IMR-90 (cell line): Measurements from ENCODE around the gene SLC39A3. TPM values are rescaled to one million over a fixed set of nuclear protein-coding genes. Genes with fewer than 3 reads are reported as not detected.

ENCODE experiments used
- ATAC-seq: fragments of 200-7000 bp; cut with Tn5 transposase; 2 replicates; pipeline ENCODE4 v1.9.1; 2020; ENCODE audit warnings: low read depth, mild to moderate bottlenecking, moderate library complexity
- BruUV-seq: library from RNA; stranded (reverse); fragments of 400-500 nt; replicated peaks from 2 replicates; lab custom pipeline; 2021; lab: Mats Ljungman, UMichigan
- CTCF ChIA-PET: fragments of 300-600 bp; formaldehyde crosslinking; extraction: SDS; loops from one replicate; lab custom pipeline; 2021; ENCODE audit warnings: antibody characterized with exemption; lab: Yijun Ruan, JAX
- POLR2A ChIA-PET: fragments of 300-600 bp; sonication (Branson Sonifier 250); formaldehyde crosslinking; loops from one replicate; lab custom pipeline; 2022; ENCODE audit warnings: antibody characterized with exemption; ENCODE audit not compliant: unreplicated experiment; lab: Charles Lee
- DNase-seq: peaks from one replicate; pipeline ENCODE4 v3.0.0; 2013
- H2AFZ ChIP-seq: replicated peaks from 2 replicates; pipeline ENCODE3; 2013; ENCODE audit warnings: low read length, mild to moderate bottlenecking; ENCODE audit not compliant: poor library complexity
- H2AK5ac ChIP-seq: 2 replicates; pipeline ENCODE4 v1.6.1; 2013; ENCODE audit warnings: low read depth, low read length, inconsistent platforms
- H2AK9ac ChIP-seq: replicated peaks from 2 replicates; pipeline ENCODE3; 2013; ENCODE audit warnings: mild to moderate bottlenecking, low read depth, low read length, moderate library complexity; ENCODE audit not compliant: poor library complexity
- H2BK120ac ChIP-seq: 2 replicates; pipeline ENCODE4 v1.6.1; 2013; ENCODE audit warnings: low read depth, low read length, inconsistent platforms
- H2BK15ac ChIP-seq: 3 replicates; pipeline ENCODE4 v1.6.1; 2013; ENCODE audit warnings: low read depth, low read length, inconsistent platforms
- H2BK20ac ChIP-seq: 2 replicates; pipeline ENCODE4 v1.6.1; 2013; ENCODE audit warnings: low read depth, mild to moderate bottlenecking, inconsistent platforms, low read length, moderate library complexity
- H2BK5ac ChIP-seq: 2 replicates; pipeline ENCODE4 v1.6.1; 2013; ENCODE audit warnings: mild to moderate bottlenecking, low read depth, low read length, inconsistent platforms; ENCODE audit not compliant: poor library complexity, severe bottlenecking
- H3K14ac ChIP-seq: replicated peaks from 2 replicates; pipeline ENCODE4 v1.6.1; 2013; ENCODE audit warnings: low read depth, low read length, inconsistent platforms
- H3K18ac ChIP-seq: 2 replicates; pipeline ENCODE4 v1.6.1; 2013; ENCODE audit warnings: low read depth, low read length, control low read depth
- H3K23ac ChIP-seq: 2 replicates; pipeline ENCODE4 v1.6.1; 2013; ENCODE audit warnings: low read depth, low read length, inconsistent platforms
- H3K27ac ChIP-seq: 2 replicates; pipeline ENCODE4 v1.5.1; 2013; ENCODE audit warnings: mild to moderate bottlenecking, control low read depth, low read length; ENCODE audit not compliant: insufficient read depth
- H3K27me3 ChIP-seq: 2 replicates; pipeline ENCODE4 v1.6.1; 2013; ENCODE audit warnings: low read length; ENCODE audit not compliant: control insufficient read depth, insufficient read depth
- H3K36me3 ChIP-seq: 2 replicates; pipeline ENCODE4 v1.6.1; 2013; ENCODE audit warnings: low read length, mixed read lengths; ENCODE audit not compliant: control insufficient read depth, insufficient read depth
- H3K4ac ChIP-seq: 2 replicates; pipeline ENCODE4 v1.6.1; 2013; ENCODE audit warnings: low read depth, low read length, inconsistent platforms
- H3K4me1 ChIP-seq: 2 replicates; pipeline ENCODE4 v1.6.1; 2013; ENCODE audit warnings: low read length, mixed read lengths; ENCODE audit not compliant: control insufficient read depth, insufficient read depth
- H3K4me2 ChIP-seq: 2 replicates; pipeline ENCODE4 v1.6.1; 2013; ENCODE audit warnings: low read depth, mild to moderate bottlenecking, control low read depth, low read length, moderate library complexity
- H3K4me3 ChIP-seq: 2 replicates; pipeline ENCODE4 v1.5.1; 2013; ENCODE audit warnings: low read depth, mild to moderate bottlenecking, control low read depth, low read length, moderate library complexity; ENCODE audit not compliant: insufficient read depth
- H3K56ac ChIP-seq: 2 replicates; pipeline ENCODE4 v1.6.1; 2013; ENCODE audit warnings: low read length, inconsistent platforms; ENCODE audit not compliant: insufficient read depth; ENCODE audit errors: extremely low read depth
- H3K79me1 ChIP-seq, 2 experiments: 2 replicates each; pipeline ENCODE4 v1.6.1; 2013; ENCODE audit warnings: low read length in 2 of 2, inconsistent platforms in 1 of 2, low read depth in 1 of 2
- H3K9ac ChIP-seq: 2 replicates; pipeline ENCODE4 v1.6.1; 2013; ENCODE audit warnings: low read depth, low read length, control low read depth
- H3K9me1 ChIP-seq: 2 replicates; pipeline ENCODE4 v1.6.1; 2013; ENCODE audit warnings: low read length, inconsistent platforms; ENCODE audit not compliant: insufficient read depth
- H3K9me3 ChIP-seq: 2 replicates; pipeline ENCODE4 v1.6.1; 2013; ENCODE audit warnings: low read length; ENCODE audit not compliant: control insufficient read depth, insufficient read depth
- H4K20me1 ChIP-seq: 2 replicates; pipeline ENCODE4 v1.6.1; 2013; ENCODE audit warnings: low read length, inconsistent platforms; ENCODE audit not compliant: insufficient read depth
- H4K5ac ChIP-seq: 2 replicates; pipeline ENCODE4 v1.6.1; 2013; ENCODE audit warnings: mild to moderate bottlenecking, low read depth, low read length, control low read depth
- H4K8ac ChIP-seq, 2 experiments: 2 replicates each; pipeline ENCODE4 v1.6.1; 2013; ENCODE audit warnings: low read depth in 2 of 2, low read length in 2 of 2, control low read depth in 1 of 2, inconsistent platforms in 1 of 2
- H4K91ac ChIP-seq: 2 replicates; pipeline ENCODE4 v1.6.1; 2013; ENCODE audit warnings: low read depth, low read length, inconsistent platforms; ENCODE audit not compliant: insufficient read depth
- BHLHE40 ChIP-seq: fragments of 150-350 bp; IDR thresholded peaks from 2 replicates; pipeline ENCODE4 v1.6.1; 2016; ENCODE audit warnings: mild to moderate bottlenecking, low read depth, low read length
- CEBPB ChIP-seq: IDR thresholded peaks from 2 replicates; pipeline ENCODE4 v1.6.1; 2012; ENCODE audit warnings: low read depth, low read length, improper control_type of control experiment
- CHD1 ChIP-seq: IDR thresholded peaks from 2 replicates; pipeline ENCODE4 v1.6.1; 2012; ENCODE audit warnings: low read depth, low read length, improper control_type of control experiment
- CTCF ChIP-seq: conservative IDR thresholded peaks from 2 replicates; pipeline ENCODE4 v1.5.1; 2012; ENCODE audit warnings: mild to moderate bottlenecking, low read depth, low read length, improper control_type of control experiment
- ELK1 ChIP-seq: fragments of 150-350 bp; IDR thresholded peaks from 2 replicates; pipeline ENCODE4 v1.6.1; 2016; ENCODE audit warnings: low read depth, mild to moderate bottlenecking, low read length, moderate library complexity, borderline replicate concordance
- FOS ChIP-seq: fragments of 150-350 bp; IDR thresholded peaks from 2 replicates; pipeline ENCODE4 v1.6.1; 2016; ENCODE audit warnings: low read depth, low read length
- MAFK ChIP-seq: IDR thresholded peaks from 2 replicates; pipeline ENCODE4 v1.6.1; 2012; ENCODE audit warnings: low read depth, low read length, improper control_type of control experiment
- MAZ ChIP-seq: IDR thresholded peaks from 2 replicates; pipeline ENCODE4 v1.6.1; 2012; ENCODE audit warnings: low read depth, mild to moderate bottlenecking, low read length, improper control_type of control experiment, moderate library complexity, borderline replicate concordance
- MXI1 ChIP-seq: IDR thresholded peaks from 2 replicates; pipeline ENCODE4 v1.6.1; 2012; ENCODE audit warnings: low read depth, mild to moderate bottlenecking, low read length, moderate library complexity, borderline replicate concordance
- NFE2L2 ChIP-seq: fragments of 150-350 bp; IDR thresholded peaks from 2 replicates; pipeline ENCODE4 v1.6.1; 2016; ENCODE audit warnings: low read depth, mild to moderate bottlenecking, low read length
- POLR2A ChIP-seq: IDR thresholded peaks from 2 replicates; pipeline ENCODE4 v1.6.1; 2012; ENCODE audit warnings: mild to moderate bottlenecking, low read depth, low read length
- RAD21 ChIP-seq: IDR thresholded peaks from 2 replicates; pipeline ENCODE4 v1.6.1; 2012; ENCODE audit warnings: low read length, improper control_type of control experiment
- RCOR1 ChIP-seq: IDR thresholded peaks from 2 replicates; pipeline ENCODE4 v1.6.1; 2012; ENCODE audit warnings: mild to moderate bottlenecking, low read length, improper control_type of control experiment; ENCODE audit not compliant: insufficient replicate concordance
- RFX5 ChIP-seq: IDR thresholded peaks from 2 replicates; pipeline ENCODE4 v1.8.0; 2012; ENCODE audit warnings: low read depth, mild to moderate bottlenecking, low read length, moderate library complexity
- SMC3 ChIP-seq: fragments of 150-350 bp; IDR thresholded peaks from 2 replicates; pipeline ENCODE4 v1.6.1; 2016; ENCODE audit warnings: low read depth, mild to moderate bottlenecking, antibody characterized with exemption, low read length, moderate library complexity
- USF2 ChIP-seq: fragments of 150-350 bp; IDR thresholded peaks from 2 replicates; pipeline ENCODE4 v1.6.1; 2017; ENCODE audit warnings: mild to moderate bottlenecking, antibody characterized with exemption, low read length, low read depth
- WGBS, 2 experiments: methylation state at CpG; one replicate each; pipeline versions ENCODE4 v1.1.5 to v1.1.7; 2013; ENCODE audit warnings: missing lambda C conversion rate in 2 of 2; ENCODE audit not compliant: insufficient read length in 1 of 2; ENCODE audit errors: extremely low coverage in 2 of 2; 5-methylcytosine and 5-hydroxymethylcytosine counted together
- dilution Hi-C: fragments of 300-500 bp; cut with HindIII; formaldehyde crosslinking; loops from one replicate; pipeline ENCODE4 v1.14.3; 2018; ENCODE audit warnings: low sequenced_read_pairs; ENCODE audit not compliant: unreplicated experiment
- in situ Hi-C: fragments of 300-500 bp; cut with MboI; formaldehyde crosslinking; loops from 3 replicates; pipeline ENCODE4 v1.14.3; 2019; ENCODE audit warnings: low sequenced_read_pairs, inconsistent platforms, mixed read lengths
- intact Hi-C: fragments of 100-400 bp; cut with micrococcal nuclease; formaldehyde crosslinking; loops from 2 replicates; pipeline ENCODE4 v1.10.0; 2022
- polyA plus RNA-seq, 3 experiments: library from polyadenylated mRNA; depleted of rRNA; stranded (reverse); fragments of >200 nt; gene quantifications; 2 replicates each; pipeline ENCODE4 v1.2.3, GENCODE V29; 2012; ENCODE audit warnings: low replicate concordance in 1 of 3
- total RNA-seq: library from RNA; depleted of rRNA; stranded (reverse); fragments of >200 nt; gene quantifications from 2 replicates; pipeline ENCODE4 v1.2.3, GENCODE V29; 2012

The SLC39A3 gene
- total and polyA plus RNA-seq, 2 of the 4 experiments (the other 2 are of a cell fraction) = 12.4 to 38.2 TPM

GRCh38 chr19:2723747-2724146 is 16.1 kb downstream of the SLC39A3 start:
- ChIA-PET POLR2A (no interaction called here), CTCF (interaction anchor here (1.0 to 1.4 kb wide), 2 partner anchors 61 to 118 kb away, joined by 3 read pairs; partner anchors contain the start of gene ZNF555)
- BruUV-seq = no TSS peak
- H3K27ac ChIP-seq = no peak overlapping the region
- H3K27me3 ChIP-seq = peaks cover 14% of the 10 kb centered on the region
- no peak overlapping the region for H3K18ac ChIP-seq
- H2AK9ac ChIP-seq = peak overlapping the region; percentile 96
- no peak for DNase-seq
- H3K9me1 ChIP-seq = peaks cover 7% of the 10 kb centered on the region; the same call in 1 of the 2 replicates
- ATAC-seq = no peak
- dilution Hi-C loops = no loop called here
- H3K4ac ChIP-seq = peak overlapping the region; percentile 90
- no peak overlapping the region for H3K23ac ChIP-seq
- TF ChIP-seq POLR2A (no peak), CHD1 (no peak), FOS (no peak), NFE2L2 (no peak), SMC3 (no peak), CTCF (no peak), ELK1 (no peak), RAD21 (no peak), BHLHE40 (no peak), CEBPB (no peak), RFX5 (no peak), MAFK (no peak), MXI1 (no peak), MAZ (no peak), RCOR1 (no peak), USF2 (no peak)
- H3K36me3 ChIP-seq = no peaks in the 10 kb centered on the region
- 0 out of 2 replicates have a peak overlapping the region, but pooled peaks have one; percentile 79 for H2BK20ac ChIP-seq
- H3K79me1 ChIP-seq = peaks cover 0 to 10% of the 10 kb centered on the region in 2 experiments; a peak in 1 of 4 replicates
- H4K91ac ChIP-seq = peak overlapping the region; percentile 81; the same call in 1 of the 2 replicates
- H3K9ac ChIP-seq = no peak overlapping the region
- H3K4me3 ChIP-seq = no peak overlapping the region
- no peak overlapping the region for H3K4me2 ChIP-seq
- no peaks in the 10 kb centered on the region; the same call in 1 of the 2 replicates for H4K20me1 ChIP-seq
- peaks cover 17% of the 10 kb centered on the region for H3K4me1 ChIP-seq
- peak overlapping the region; percentile 80 for H2BK120ac ChIP-seq
- peak overlapping the region; percentile 14 to 81; a peak in 1 of 4 replicates for H4K8ac ChIP-seq
- no peak overlapping the region for H2BK15ac ChIP-seq
- in situ Hi-C loops = no loop called here
- H2BK5ac ChIP-seq = no peak overlapping the region
- intact Hi-C loops = no loop called here
- no peak overlapping the region for H3K14ac ChIP-seq
- WGBS, 2 experiments = 74% methylated on average over 6 of the region's 14 CpGs; no CpG with 5 or more reads in 1 of the 2 experiments
- peak overlapping the region; percentile 66 for H2AK5ac ChIP-seq
- no peak overlapping the region for H4K5ac ChIP-seq
- H2AFZ ChIP-seq = peak overlapping the region; percentile 92
- H3K56ac ChIP-seq = no peak overlapping the region
- H3K9me3 ChIP-seq = no peaks in the 10 kb centered on the region
